Keratinocyte (primary cell): ENCODE measurements around the gene ITGAD. TPM values are rescaled to one million over a fixed set of nuclear protein-coding genes. Genes with fewer than 3 reads are reported as not detected.

Experiments
- DNase-seq: peaks from one replicate; pipeline ENCODE4 v3.0.0-alpha.2; 2011; ENCODE audit warnings: low read depth, missing footprints, low spot score
- FAIRE-seq: peaks from 2 replicates; lab custom pipeline; 2011; peaks lifted over from hg19 to GRCh38; lab: Jason Lieb, UNC
- H2AFZ ChIP-seq: 2 replicates; pipeline ENCODE4 v1.6.0; 2012; ENCODE audit warnings: low read length, control low read depth, inconsistent platforms; ENCODE audit not compliant: control insufficient read depth
- H3K27ac ChIP-seq: 2 replicates; pipeline ENCODE4 v1.5.1; 2011; ENCODE audit warnings: low read length; ENCODE audit not compliant: control insufficient read depth, insufficient read depth
- H3K27me3 ChIP-seq: 3 replicates; pipeline ENCODE4 v1.6.0; 2011; ENCODE audit warnings: low read length; ENCODE audit not compliant: control insufficient read depth, insufficient read depth; ENCODE audit errors: extremely low read depth
- H3K36me3 ChIP-seq, 2 experiments: 2 replicates in 1 of 2; 3 replicates in 1 of 2; pipeline ENCODE4 v1.5.1; 2011; ENCODE audit warnings: low read length in 2 of 2, mild to moderate bottlenecking in 1 of 2; ENCODE audit not compliant: control insufficient read depth in 2 of 2, insufficient read depth in 2 of 2; ENCODE audit errors: extremely low read depth in 1 of 2
- H3K4me1 ChIP-seq: 3 replicates; pipeline ENCODE4 v1.5.1; 2011; ENCODE audit warnings: low read length; ENCODE audit not compliant: control insufficient read depth, insufficient read depth; ENCODE audit errors: extremely low read depth
- H3K4me2 ChIP-seq: 3 replicates; pipeline ENCODE4 v1.6.0; 2011; ENCODE audit warnings: low read depth, low read length; ENCODE audit not compliant: control insufficient read depth, insufficient read depth; ENCODE audit errors: extremely low read depth
- H3K4me3 ChIP-seq, 3 experiments: fragments of 200-600 bp in 1 of 3; sonication (generic) in 1 of 3; 2 replicates in 2 of 3; 3 replicates in 1 of 3; pipeline ENCODE4 v1.5.1; 2011 to 2016; ENCODE audit warnings: low read length in 3 of 3, mild to moderate bottlenecking in 3 of 3, control low read depth in 2 of 3, inconsistent platforms in 1 of 3, low read depth in 1 of 3, mixed read lengths in 1 of 3, mixed run types in 1 of 3, moderate library complexity in 1 of 3; ENCODE audit not compliant: control insufficient read depth in 2 of 3, insufficient read depth in 2 of 3; ENCODE audit errors: extremely low read depth in 1 of 3
- H3K79me2 ChIP-seq: 2 replicates; pipeline ENCODE4 v1.6.0; 2012; ENCODE audit warnings: low read length; ENCODE audit not compliant: control insufficient read depth, insufficient read depth
- H3K9ac ChIP-seq: 3 replicates; pipeline ENCODE4 v1.6.0; 2011; ENCODE audit warnings: low read length; ENCODE audit not compliant: control insufficient read depth, insufficient read depth; ENCODE audit errors: extremely low read depth
- H3K9me1 ChIP-seq: 3 replicates; pipeline ENCODE4 v1.6.0; 2011; ENCODE audit warnings: low read length; ENCODE audit not compliant: control insufficient read depth, insufficient read depth; ENCODE audit errors: extremely low read depth
- H3K9me3 ChIP-seq: 2 replicates; pipeline ENCODE4 v1.5.1; 2012; ENCODE audit warnings: low read depth, low read length; ENCODE audit not compliant: control insufficient read depth
- H4K20me1 ChIP-seq: 3 replicates; pipeline ENCODE4 v1.6.0; 2011; ENCODE audit warnings: low read length; ENCODE audit not compliant: control insufficient read depth, insufficient read depth; ENCODE audit errors: extremely low read depth
- EZH2 ChIP-seq: IDR thresholded peaks from one replicate; pipeline ENCODE4 v1.6.1; 2012; ENCODE audit warnings: inconsistent platforms, mild to moderate bottlenecking, low read length, moderate library complexity
- dilution Hi-C: fragments of 300-500 bp; cut with MboI; formaldehyde crosslinking; loops from one replicate; pipeline ENCODE4 v1.7.0; 2020; ENCODE audit warnings: low sequenced_read_pairs; ENCODE audit not compliant: extremely low pct_ligation_motif_present
- polyA plus RNA-seq, 5 experiments: library from polyadenylated mRNA; depleted of rRNA in 3 of 5; stranded (reverse) in 3 of 5; stranded (forward) in 1 of 5; unstranded in 1 of 5; fragments of >200 nt; gene quantifications; 1 replicate in 1 of 5; 2 replicates in 3 of 5; 3 replicates in 1 of 5; pipeline versions ENCODE4 v1.2.1 to v1.2.3, GENCODE V29; 2011 to 2012; ENCODE audit warnings: missing spikeins in 2 of 5, low read depth in 1 of 5, low replicate concordance in 1 of 5
- TF ChIP-seq, protein P1 (sequence below), 3 experiments: IDR thresholded peaks in 1 of 3; conservative IDR thresholded peaks in 1 of 3; optimal IDR thresholded peaks in 1 of 3; 2 replicates in 2 of 3; 3 replicates in 1 of 3; pipeline versions ENCODE3 to v1.5.1; 2011; ENCODE audit warnings: low read length in 3 of 3, mild to moderate bottlenecking in 3 of 3, moderate library complexity in 2 of 3, control low read depth in 1 of 3, inconsistent platforms in 1 of 3; ENCODE audit not compliant: insufficient read depth in 2 of 3; ENCODE audit errors: extremely low read depth in 1 of 3

ITGAD gene
- polyA plus RNA-seq, 1 donor (not counting 4 experiments of a cell fraction or from before 2014, with no cell fraction given) = not detected

GRCh38 chr16:31411024-31411844, 18.1 kb downstream of the ITGAD start:
- peaks cover 4% of the 10 kb centered on the region for H3K27me3 ChIP-seq
- DNase-seq (no peak), FAIRE-seq (no peak)
- no peaks in the 10 kb centered on the region for H3K4me1 ChIP-seq
- no peak for TF ChIP-seq EZH2
- TF ChIP-seq, protein P1, sequence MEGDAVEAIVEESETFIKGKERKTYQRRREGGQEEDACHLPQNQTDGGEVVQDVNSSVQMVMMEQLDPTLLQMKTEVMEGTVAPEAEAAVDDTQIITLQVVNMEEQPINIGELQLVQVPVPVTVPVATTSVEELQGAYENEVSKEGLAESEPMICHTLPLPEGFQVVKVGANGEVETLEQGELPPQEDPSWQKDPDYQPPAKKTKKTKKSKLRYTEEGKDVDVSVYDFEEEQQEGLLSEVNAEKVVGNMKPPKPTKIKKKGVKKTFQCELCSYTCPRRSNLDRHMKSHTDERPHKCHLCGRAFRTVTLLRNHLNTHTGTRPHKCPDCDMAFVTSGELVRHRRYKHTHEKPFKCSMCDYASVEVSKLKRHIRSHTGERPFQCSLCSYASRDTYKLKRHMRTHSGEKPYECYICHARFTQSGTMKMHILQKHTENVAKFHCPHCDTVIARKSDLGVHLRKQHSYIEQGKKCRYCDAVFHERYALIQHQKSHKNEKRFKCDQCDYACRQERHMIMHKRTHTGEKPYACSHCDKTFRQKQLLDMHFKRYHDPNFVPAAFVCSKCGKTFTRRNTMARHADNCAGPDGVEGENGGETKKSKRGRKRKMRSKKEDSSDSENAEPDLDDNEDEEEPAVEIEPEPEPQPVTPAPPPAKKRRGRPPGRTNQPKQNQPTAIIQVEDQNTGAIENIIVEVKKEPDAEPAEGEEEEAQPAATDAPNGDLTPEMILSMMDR (optimal IDR thresholded peaks at IDR 0.05 in 1 of 3, IDR thresholded peaks at IDR 0.05 in 1 of 3, conservative IDR thresholded peaks at IDR 0.05 in 1 of 3; ENCODE audit: extremely low read depth in 1 of 3, insufficient read depth in 2 of 3, low read length in 3 of 3) = no peak
- no peak overlapping the region for H3K9ac ChIP-seq
- H3K4me3 ChIP-seq = no peak overlapping the region
- H3K9me1 ChIP-seq = no peaks in the 10 kb centered on the region
- no peaks in the 10 kb centered on the region for H3K36me3 ChIP-seq
- no peak overlapping the region for H3K27ac ChIP-seq
- no peak overlapping the region for H2AFZ ChIP-seq
- H3K4me2 ChIP-seq = no peak overlapping the region
- H3K9me3 ChIP-seq = no peaks in the 10 kb centered on the region
- dilution Hi-C loops = no loop called here
- no peaks in the 10 kb centered on the region for H3K79me2 ChIP-seq
- H4K20me1 ChIP-seq = no peaks in the 10 kb centered on the region

GRCh38 chr16:31412750-31413149, 19.6 kb downstream of the ITGAD start:
- TF ChIP-seq, protein P1 (optimal IDR thresholded peaks at IDR 0.05 in 1 of 3, IDR thresholded peaks at IDR 0.05 in 1 of 3, conservative IDR thresholded peaks at IDR 0.05 in 1 of 3; ENCODE audit: extremely low read depth in 1 of 3, insufficient read depth in 2 of 3, low read length in 3 of 3) = no peak
- no peak for TF ChIP-seq EZH2
- peaks cover 4% of the 10 kb centered on the region for H3K27me3 ChIP-seq
- dilution Hi-C loops = no loop called here

More at GRCh38 chr16:31412750-31413149, 19.6 kb downstream of the ITGAD start:
- Histone ChIP-seq H4K20me1 (no peaks in the 10 kb centered on the region), H3K79me2 (no peaks in the 10 kb centered on the region), H3K4me2 (no peak overlapping the region), H3K4me1 (no peaks in the 10 kb centered on the region), H3K9ac (no peak overlapping the region), H2AFZ (no peak overlapping the region), H3K9me1 (no peaks in the 10 kb centered on the region), H3K4me3 (no peak overlapping the region), H3K9me3 (no peaks in the 10 kb centered on the region), H3K27ac (no peak overlapping the region), H3K36me3 (no peaks in the 10 kb centered on the region)
- DNase-seq = no peak
- no peak for FAIRE-seq
